ENCODE data around the gene PLA2G4D.

The PLA2G4D gene

GRCh38 chr15:42089942-42090341 is 4.4 kb downstream of the PLA2G4D start:
- FAIRE-seq, result no peak

GRCh38 chr15:42088801-42089640 is 5.3 kb downstream of the PLA2G4D start:
- FAIRE-seq, result no peak

GRCh38 chr15:42087926-42088800 is 6.2 kb downstream of the PLA2G4D start:
- FAIRE-seq, result no peak

DNA sequence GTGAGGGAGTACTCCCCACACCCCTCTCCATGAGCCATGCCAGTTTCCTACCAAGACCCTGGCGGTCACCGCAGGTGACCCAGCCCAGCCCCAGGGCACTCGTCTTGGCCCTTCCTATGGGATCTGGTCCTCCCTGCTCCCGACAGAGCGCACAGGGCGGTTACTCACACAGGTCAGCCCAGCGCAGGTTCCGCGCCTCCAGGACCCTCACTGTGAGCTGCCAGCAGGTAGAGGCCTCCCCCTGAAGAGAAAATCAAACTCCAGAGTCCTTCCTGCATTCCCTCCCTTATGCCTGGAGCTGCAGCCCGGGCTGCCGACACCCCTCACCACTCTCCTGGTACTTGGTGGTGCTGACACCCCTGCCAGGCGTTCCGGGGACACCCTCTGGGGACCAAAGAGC is 6.9 kb downstream of the PLA2G4D start:
- FAIRE-seq, result no peak

DNA sequence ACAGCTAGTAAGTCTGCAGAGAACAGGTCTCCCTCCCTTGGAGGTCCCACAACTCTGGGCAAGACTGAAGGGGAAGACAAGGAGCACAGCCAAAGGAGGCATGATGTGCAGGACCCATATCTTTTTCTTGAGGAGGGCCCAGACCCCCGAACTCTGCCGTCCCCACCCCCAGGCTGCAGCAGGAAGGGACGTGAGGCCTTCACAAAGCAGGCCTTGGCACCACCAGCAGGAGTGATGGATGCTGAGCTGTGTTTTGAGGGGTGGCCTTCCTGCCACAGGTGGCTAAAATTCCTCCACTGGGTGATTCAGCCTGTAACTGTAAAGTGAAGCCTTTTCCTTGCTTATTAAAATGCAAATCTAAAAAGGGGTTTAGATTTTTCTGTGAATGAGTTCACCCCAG is 8.6 kb downstream of the PLA2G4D start:
- no peak for FAIRE-seq

DNA sequence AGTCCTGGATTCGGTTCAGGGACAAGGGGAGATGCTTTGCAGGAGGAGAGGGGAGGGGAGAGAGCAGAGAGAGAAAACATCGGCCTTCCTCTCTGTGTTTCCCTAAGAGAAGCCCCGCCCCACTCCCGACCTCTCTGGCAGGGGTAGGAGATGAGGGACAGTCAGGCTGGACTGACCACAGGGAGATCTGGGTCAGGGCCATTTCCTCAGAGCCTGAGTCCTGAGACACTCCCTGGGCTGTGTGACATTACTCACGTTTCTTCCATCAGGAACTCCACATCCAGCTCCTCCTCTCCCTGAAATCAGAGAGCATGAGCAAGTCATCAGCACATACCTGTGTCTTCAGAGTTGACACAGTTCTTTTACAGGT is 9.1 kb downstream of the PLA2G4D start:
- no peak for FAIRE-seq

DNA sequence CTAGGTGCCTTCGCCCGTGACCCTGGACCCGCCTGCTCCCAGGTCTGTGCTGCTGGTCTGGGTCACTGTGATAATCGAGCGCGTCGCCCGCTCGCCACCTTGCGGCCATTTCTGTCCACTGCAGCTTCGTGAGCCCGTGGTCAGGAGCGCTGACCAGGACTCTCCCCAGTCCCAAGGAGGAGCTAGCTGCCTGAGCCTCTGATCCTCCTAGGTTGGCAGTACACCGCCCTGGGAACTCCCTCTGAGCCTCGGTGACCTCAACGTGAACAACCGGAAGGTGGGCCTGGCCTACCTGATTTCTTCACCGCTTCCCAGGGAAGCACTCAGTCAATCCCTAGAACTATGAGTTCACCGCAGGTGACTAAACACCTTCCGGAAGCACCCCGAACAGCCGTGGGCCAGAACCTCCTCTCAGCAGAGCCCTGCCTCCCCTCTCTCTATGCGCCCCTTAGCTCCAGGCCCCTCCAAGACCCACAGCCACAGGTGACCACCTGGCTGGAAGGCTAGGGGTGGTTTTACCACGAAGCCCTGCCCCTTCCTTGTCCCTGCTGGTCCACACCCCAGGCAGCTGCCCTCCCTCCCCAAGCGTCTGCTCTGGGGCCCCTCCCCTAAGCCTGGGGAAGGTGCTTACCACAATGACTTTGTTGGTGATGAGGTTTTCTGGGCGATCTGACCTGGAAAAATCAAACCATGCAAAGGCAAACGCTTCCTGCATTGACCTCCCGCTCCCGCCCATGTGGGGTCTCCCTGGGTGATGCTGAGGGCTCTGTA is 9.7 kb downstream of the PLA2G4D start:
- FAIRE-seq, result no peak

DNA sequence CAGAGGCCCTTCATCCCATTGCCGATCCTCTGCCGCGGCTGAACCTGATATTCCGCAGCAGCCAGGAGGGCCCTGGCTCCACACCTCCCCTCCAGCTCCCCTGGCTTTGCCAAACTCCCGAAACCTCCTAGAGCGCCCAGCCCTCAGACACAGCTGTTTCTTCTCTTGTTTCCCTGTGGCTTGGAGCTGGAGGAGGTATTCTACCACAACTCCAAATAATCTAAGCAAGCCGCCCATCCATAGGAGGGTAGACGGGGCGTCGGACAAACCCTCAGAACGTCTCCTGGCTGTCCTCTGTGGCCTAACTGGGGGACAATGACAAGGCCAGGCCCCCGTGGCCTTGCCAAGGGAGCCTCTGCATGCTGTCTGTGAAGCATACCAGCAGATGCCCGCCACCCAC is 10.4 kb downstream of the PLA2G4D start:
- no peak for FAIRE-seq

GRCh38 chr15:42083605-42083908 is 10.8 kb downstream of the PLA2G4D start:
- FAIRE-seq, result no peak

GRCh38 chr15:42082823-42083604 is 11.3 kb downstream of the PLA2G4D start:
- no peak for FAIRE-seq

DNA sequence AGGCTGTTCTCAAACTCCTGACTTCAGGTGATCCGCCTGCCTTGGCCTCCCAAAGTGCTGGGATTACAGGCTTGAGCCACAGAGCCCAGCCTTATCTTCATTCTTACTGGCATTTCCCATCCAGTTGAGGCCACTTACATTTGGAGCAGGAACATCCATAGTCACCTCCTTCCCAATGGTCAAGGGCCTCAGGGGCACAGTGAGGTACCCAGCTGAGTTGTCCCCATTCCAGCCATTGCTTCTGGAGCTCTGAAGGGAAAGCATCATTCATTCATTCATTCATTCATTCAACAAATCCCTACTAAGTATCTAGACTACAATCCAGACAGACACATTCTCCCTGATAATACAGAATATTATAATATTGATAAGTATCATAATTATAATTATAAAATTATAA is 12.2 kb downstream of the PLA2G4D start:
- FAIRE-seq, result no peak

DNA sequence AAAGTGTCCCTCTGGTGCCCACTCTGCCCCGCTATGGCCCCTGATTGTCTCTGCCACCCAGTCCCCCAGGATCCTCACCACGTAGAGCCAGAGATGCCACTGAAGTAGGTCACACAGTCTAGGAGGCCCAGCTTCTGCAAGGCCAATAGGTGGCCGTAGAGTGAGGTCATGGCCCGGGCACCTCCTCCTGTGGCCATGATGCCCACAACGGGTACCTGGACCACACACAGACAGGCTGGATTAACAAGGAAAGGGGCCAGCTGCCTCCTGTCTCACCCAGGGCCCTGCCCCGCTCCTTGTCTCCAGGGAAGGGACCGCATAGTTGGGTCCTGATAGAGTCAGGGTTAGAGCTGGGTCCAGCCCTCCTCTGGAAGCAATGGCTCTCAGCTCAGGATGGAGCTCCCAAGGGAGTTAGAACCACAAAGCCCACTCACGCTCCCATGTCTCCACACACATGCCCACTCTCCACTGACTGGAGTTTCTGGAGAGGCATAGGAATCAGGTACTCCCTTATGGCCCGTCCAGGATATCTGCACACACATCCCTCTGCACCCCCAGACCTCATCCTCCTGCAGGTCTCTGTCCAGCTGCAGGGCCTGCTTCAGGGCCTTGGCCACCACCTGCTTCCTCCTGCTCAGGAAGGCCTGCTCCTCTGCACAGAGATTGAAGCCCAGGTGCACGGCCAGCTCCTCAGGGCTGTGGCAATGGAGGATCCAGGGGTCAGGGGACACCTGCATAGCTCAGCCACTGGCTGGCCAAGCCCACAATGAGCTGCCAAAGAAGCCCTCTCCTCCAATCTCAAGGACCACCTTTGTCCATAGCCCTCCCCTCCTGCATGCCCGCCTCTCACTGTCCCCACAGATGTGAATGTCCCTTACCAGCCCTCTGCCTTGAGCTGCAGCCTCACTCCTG is 13.2 kb downstream of the PLA2G4D start:
- no peak for FAIRE-seq

DNA sequence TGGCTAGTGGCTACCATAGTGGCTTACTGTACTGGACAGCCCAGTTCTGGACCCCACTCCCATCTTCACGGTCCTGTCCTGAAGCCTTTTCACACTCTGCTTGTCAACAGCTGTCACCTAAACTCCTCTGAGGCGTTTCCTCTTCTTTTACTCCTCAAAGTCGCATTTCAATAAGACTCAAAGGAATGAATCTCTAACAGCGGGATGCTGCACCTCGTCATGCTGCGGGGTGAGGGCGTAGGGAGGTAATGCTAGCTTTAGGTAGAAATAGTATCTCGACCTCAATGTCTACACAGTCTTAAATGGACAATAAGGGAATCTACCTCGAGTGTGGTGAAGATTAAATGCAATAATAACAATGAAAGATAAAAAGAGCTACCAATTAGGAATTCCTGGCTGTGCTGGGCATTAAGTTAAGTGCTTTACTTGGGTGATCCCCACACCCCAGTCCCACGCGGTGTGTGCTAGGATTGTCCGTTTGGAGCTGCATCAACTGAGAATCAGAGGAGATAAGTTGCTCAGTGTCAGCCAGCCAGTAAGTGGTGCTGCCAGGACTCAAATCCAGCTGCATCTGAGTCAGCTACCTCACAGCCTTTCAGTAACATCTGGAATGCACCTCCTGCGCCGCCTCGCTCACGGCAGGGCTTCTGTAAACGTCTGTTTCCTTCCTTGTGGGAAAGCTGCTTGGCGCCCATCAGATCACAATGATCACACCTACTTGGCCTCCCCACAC is 14.0 kb downstream of the PLA2G4D start:
- FAIRE-seq, result no peak

- no peak for FAIRE-seq
Measured at GRCh38 chr15:42079401-42079908, 14.9 kb downstream of the PLA2G4D start.

- FAIRE-seq, result no peak
Measured at GRCh38 chr15:42078903-42079302, 15.5 kb downstream of the PLA2G4D start.

DNA sequence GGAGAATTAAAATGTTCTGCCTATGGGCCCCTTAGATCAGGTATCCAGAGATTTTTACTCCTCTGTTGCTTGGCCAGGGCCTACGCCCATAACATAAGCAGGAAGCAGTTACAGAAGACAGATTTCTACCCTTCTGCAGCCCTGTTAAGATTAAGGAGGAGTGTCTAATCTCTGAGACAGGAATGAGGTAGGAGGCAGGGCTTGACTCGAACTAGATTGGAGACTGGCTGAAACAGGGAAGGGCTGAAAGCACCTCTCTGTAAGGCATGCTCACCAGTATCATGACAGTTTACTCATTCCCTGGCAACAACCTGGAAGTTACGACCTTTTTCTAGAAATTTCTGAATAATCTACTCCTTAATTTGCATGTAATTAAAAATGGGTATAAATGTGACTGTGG is 16.7 kb downstream of the PLA2G4D start:
- FAIRE-seq, result no peak

DNA sequence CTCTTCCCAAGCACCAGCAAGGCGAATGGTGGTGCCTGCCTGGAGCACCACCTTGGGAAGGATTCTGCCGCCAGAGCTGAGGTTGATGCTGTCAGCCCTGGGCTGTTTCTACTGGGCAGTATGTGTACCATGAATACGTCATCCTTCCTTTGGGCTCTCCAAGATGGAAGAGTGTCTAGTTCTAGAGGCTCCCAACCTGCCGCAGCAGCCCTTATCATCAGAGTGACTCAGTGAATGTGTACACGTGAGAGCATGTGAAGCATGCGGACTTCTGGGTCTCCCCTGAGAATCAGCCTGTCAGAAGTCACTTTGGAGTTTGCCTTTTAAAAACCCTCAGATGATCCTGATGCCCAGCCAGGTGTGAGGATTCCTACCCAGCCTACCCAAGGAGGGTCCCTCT is 20.9 kb downstream of the PLA2G4D start:
- no peak for FAIRE-seq

DNA sequence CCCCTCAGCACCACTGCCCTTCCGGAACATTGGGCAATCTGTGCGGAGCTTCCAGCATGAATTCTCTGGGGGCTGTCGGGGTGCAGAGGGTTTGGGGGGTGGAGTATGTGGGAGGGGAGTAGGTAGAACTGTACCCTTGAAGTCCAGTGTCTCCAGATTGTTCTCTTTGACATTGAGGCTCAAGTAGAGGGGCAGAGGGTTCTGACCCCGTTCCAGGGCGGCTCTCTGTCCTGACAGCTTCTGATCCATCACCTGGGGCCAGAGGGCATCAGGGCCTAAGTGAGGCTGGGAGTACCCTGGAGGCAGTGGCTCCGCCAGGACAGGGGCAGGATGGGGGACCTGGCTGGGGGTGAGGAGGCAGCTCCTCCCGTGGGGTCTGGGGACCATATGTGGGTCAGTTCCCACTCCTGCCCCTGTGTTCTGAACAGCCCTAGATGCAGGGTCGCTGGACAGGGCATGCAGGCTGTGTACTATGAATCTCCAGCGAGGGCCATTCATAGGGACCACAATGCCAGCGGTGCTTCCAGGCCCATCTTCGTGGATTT is 22.1 kb downstream of the PLA2G4D start:
- FAIRE-seq, result no peak

DNA sequence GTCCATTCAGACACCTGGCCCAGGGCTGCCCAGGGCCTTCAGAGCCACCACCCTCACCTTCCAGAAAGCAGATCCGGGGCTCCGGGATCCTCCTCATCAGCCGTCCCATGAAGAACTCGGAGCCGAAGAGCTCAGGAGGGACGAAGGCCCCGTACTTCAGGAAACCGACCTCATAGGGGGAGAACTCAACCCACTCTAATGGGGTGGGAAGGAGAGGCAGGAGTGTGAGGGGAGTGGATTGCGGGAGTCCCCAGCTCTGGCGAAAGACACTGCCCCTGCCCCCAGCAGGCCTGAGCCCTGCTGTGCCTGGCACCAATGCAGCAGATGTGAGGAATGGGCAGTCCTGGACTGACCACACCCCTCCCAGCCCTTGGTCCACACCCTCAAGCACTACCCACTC is 22.6 kb downstream of the PLA2G4D start:
- FAIRE-seq, result no peak

GRCh38 chr15:42070976-42071350 is 23.4 kb downstream of the PLA2G4D start:
- no peak for FAIRE-seq
